ENCODE measurements around the gene DDA1. TPM values are rescaled to one million over a fixed set of nuclear protein-coding genes. Genes with fewer than 3 reads are reported as not detected.

Gene DDA1
- total and polyA plus RNA-seq, 9 of the 15 experiments (the other 6 are each of a cell fraction or from before 2014, with no cell fraction given) = 1.4 to 83.8 (median 33.8) TPM

- TF ChIP-seq CBX8 (IDR thresholded peaks at IDR 0.05; ENCODE audit: borderline replicate concordance, extremely low read depth, low read depth, low read length, poor library complexity, severe bottlenecking) = no peak
- no peak for TF ChIP-seq ZNF121 (CRISPR knock-in tag; conservative IDR thresholded peaks at IDR 0.05)
- TF ChIP-seq CBFA2T2 (conservative IDR thresholded peaks at IDR 0.05) = no peak
- TF ChIP-seq TFE3 (CRISPR knock-in tag; IDR thresholded peaks at IDR 0.05) = no peak
- no peak for TF ChIP-seq BMI1 (IDR thresholded peaks at IDR 0.05; ENCODE audit: low read length)
- TF ChIP-seq PHB (CRISPR knock-in tag; IDR thresholded peaks at IDR 0.05) = no peak
Observed at GRCh38 chr19:17333611-17334413, 24.4 kb downstream of the DDA1 start (continued).

All from K562 (cell line).